22Rv1 (cell line): Measurements from ENCODE around the gene PTTG2.
"Not testable (repeated sequence)": the region's sequence is repeated elsewhere in the genome, so short reads cannot be mapped to it uniquely, and the experiment has no call there.

Experiments used
- H3K27ac ChIP-seq: fragments of 450-650 bp; 2 replicates; pipeline ENCODE4 v1.5.1; 2017
- ZFX ChIP-seq: fragments of 450-650 bp; IDR thresholded peaks from 2 replicates; pipeline ENCODE4 v1.6.1; 2017; ENCODE audit warnings: antibody characterized with exemption, borderline replicate concordance
- TF ChIP-seq, protein P1 (sequence below): fragments of 450-650 bp; IDR thresholded peaks from 2 replicates; pipeline ENCODE4 v1.5.1; 2017; ENCODE audit warnings: mild to moderate bottlenecking

Gene PTTG2

DNA sequence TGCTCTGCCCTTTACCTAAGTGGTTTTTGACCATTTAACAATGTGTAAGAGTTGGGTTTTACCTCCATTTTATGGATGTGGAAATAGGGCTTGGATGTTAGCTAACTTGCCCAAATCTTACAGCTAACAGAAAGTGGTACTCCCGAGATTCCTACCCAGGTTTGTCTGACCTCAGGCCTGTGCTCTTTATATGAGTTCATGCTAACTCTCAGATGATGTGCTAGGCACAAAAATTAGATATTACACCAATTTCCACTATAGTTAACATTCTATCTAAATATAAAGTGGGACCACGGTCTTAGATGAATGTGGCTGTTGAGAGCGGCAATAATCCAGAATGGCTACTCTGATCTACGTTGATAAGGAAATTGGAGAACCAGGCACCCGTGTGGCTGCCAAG lies at the start of gene PTTG2:
TSS of gene PTTG2 (plus strand) at position 301 of the 400 bp plus-strand sequence. CDS start at position 338, 37 bp downstream.
- H3K27ac ChIP-seq, result no peak within 1 kb of the TSS
- TF ChIP-seq, protein P1, sequence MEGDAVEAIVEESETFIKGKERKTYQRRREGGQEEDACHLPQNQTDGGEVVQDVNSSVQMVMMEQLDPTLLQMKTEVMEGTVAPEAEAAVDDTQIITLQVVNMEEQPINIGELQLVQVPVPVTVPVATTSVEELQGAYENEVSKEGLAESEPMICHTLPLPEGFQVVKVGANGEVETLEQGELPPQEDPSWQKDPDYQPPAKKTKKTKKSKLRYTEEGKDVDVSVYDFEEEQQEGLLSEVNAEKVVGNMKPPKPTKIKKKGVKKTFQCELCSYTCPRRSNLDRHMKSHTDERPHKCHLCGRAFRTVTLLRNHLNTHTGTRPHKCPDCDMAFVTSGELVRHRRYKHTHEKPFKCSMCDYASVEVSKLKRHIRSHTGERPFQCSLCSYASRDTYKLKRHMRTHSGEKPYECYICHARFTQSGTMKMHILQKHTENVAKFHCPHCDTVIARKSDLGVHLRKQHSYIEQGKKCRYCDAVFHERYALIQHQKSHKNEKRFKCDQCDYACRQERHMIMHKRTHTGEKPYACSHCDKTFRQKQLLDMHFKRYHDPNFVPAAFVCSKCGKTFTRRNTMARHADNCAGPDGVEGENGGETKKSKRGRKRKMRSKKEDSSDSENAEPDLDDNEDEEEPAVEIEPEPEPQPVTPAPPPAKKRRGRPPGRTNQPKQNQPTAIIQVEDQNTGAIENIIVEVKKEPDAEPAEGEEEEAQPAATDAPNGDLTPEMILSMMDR, result no peak

DNA sequence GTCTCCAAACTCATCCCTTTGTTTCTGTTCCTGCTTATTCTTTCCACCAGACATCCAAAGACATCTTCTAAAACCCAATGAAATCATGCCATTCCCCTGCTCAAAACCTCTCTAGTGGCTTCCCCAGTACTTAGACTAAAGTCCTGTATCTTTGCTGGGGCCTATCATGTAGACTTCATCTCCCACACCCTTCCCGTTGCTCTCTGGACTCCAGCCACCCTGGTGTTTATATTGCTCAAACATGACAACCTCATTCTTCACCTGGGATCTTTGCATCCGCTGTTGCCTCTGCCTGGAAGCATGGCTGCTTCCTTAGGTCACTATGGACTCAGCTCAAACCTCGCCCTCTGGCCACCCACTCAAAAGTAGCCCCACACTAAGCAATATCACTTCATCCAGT lies 45.7 kb upstream of the PTTG2 start:
- TF ChIP-seq, protein P1, result no peak
- TF ChIP-seq ZFX, result no peak
- no peak overlapping the region for H3K27ac ChIP-seq

- no peak overlapping the region for H3K27ac ChIP-seq
- TF ChIP-seq, protein P1, result no peak
- no peak for TF ChIP-seq ZFX
Measured at GRCh38 chr4:37917388-37917787, 42.8 kb upstream of the PTTG2 start.

GRCh38 chr4:37918653-37919052 lies 41.5 kb upstream of the PTTG2 start:
- no peak overlapping the region for H3K27ac ChIP-seq
- no peak for TF ChIP-seq ZFX
- TF ChIP-seq, protein P1, result no peak

DNA sequence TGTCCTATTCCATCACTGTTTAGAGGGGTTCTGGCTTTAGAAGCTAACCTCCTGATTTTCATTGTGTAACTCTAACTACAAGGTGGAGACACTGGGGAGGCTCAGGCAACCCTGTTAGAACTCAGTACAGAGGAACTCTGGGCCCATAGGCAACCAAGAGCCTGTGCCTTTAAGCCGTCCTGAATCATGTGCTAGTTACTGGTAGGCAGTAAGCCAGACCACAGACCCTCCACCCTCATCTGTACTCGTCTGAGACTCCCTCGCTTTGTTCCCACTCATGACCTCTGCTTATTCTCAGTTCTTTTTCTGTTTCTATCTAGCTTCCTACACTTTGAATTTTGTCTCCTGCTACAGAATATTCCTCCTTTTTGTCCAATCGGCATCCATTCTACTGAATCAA lies 37.9 kb upstream of the PTTG2 start:
- no peak for TF ChIP-seq ZFX
- TF ChIP-seq, protein P1, result no peak
- no peak overlapping the region for H3K27ac ChIP-seq

DNA sequence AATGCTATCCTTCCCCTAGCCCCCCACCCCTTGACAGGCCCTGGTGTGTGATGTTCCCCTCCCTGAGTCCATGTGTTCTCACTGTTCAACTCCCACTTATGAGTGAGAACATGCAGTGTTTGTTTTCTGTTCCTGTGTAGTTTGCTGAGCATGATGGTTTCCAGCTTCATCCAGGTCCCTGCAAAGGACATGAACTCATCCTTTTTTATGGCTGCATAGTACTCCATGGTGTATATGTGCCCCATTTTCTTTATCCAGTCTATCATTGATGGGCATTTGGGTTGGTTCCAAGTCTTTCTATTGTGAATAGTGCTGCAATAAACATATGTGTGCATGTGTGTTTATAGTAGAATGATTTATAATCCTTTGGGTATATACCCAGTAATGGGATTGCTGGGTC lies 37.1 kb upstream of the PTTG2 start:
- H3K27ac ChIP-seq, result not testable (repeated sequence)

GRCh38 chr4:37924946-37925345 lies 35.3 kb upstream of the PTTG2 start:
- no peak overlapping the region for H3K27ac ChIP-seq
- no peak for TF ChIP-seq ZFX
- TF ChIP-seq, protein P1, result no peak

- TF ChIP-seq ZFX, result no peak
- TF ChIP-seq, protein P1, result no peak
- no peak overlapping the region for H3K27ac ChIP-seq
Measured at GRCh38 chr4:37927434-37927833, 32.8 kb upstream of the PTTG2 start.
